ENCODE measurements around the gene GLP2R.
"Not testable (repeated sequence)": the region's sequence is repeated elsewhere in the genome, so short reads cannot be mapped to it uniquely, and the experiment has no call there.

The GLP2R gene

GRCh38 chr17:9783050-9783449 lies 42.7 kb upstream of the GLP2R start:
- Histone ChIP-seq H3K4me2 (ENCODE audit: low read depth, low read length, poor library complexity, severe bottlenecking) (no peak overlapping the region), H3K27me3 (ENCODE audit: low read length) (no peaks in the 10 kb centered on the region), H3K9me3 (ENCODE audit: insufficient read depth, low read length) (no peaks in the 10 kb centered on the region), H3K36me3 (ENCODE audit: low read length) (no peaks in the 10 kb centered on the region), H3K27ac (ENCODE audit: low read depth, low read length) (no peak overlapping the region), H3K79me2 (ENCODE audit: insufficient read depth, low read length) (no peaks in the 10 kb centered on the region), H3K9ac (ENCODE audit: low read length) (no peak overlapping the region), H3K9me2 (replicated peaks; ENCODE audit: insufficient read depth, low read length) (no peaks in the 10 kb centered on the region), H4K20me1 (ENCODE audit: low read depth, low read length) (no peaks in the 10 kb centered on the region), H3F3A (ENCODE audit: insufficient read depth) (no peaks in the 10 kb centered on the region), H2AFZ (ENCODE audit: low read depth, low read length, severe bottlenecking) (no peak overlapping the region), H3K4me3 (ENCODE audit: insufficient read depth, low read length, poor library complexity, severe bottlenecking) (no peak overlapping the region)
- TF ChIP-seq EZH2phosphoT487 (conservative IDR thresholded peaks at IDR 0.05; ENCODE audit: low read length) = no peak

- not testable (repeated sequence) for H3K4me3 ChIP-seq (ENCODE audit: insufficient read depth, low read length, poor library complexity, severe bottlenecking); H3K9me3 ChIP-seq (ENCODE audit: insufficient read depth, low read length); H3K9me2 ChIP-seq (replicated peaks; ENCODE audit: insufficient read depth, low read length); H3K27me3 ChIP-seq (ENCODE audit: low read length); H3K79me2 ChIP-seq (ENCODE audit: insufficient read depth, low read length); H3K4me2 ChIP-seq (ENCODE audit: low read depth, low read length, poor library complexity, severe bottlenecking); H3K27ac ChIP-seq (ENCODE audit: low read depth, low read length); H4K20me1 ChIP-seq (ENCODE audit: low read depth, low read length); H3K9ac ChIP-seq (ENCODE audit: low read length); H3K36me3 ChIP-seq (ENCODE audit: low read length); H3F3A ChIP-seq (ENCODE audit: insufficient read depth); H2AFZ ChIP-seq (ENCODE audit: low read depth, low read length, severe bottlenecking)
These were observed 42.3 kb upstream of the GLP2R start for GRCh38 chr17:9783465-9783864.

GRCh38 chr17:9784544-9784943 lies 41.2 kb upstream of the GLP2R start:
- no peaks in the 10 kb centered on the region for H3K9me3 ChIP-seq (ENCODE audit: insufficient read depth, low read length)
- no peak overlapping the region for H3K9ac ChIP-seq (ENCODE audit: low read length)
- no peaks in the 10 kb centered on the region for H3K27me3 ChIP-seq (ENCODE audit: low read length)
- no peaks in the 10 kb centered on the region for H3K9me2 ChIP-seq (replicated peaks; ENCODE audit: insufficient read depth, low read length)
- H3F3A ChIP-seq (ENCODE audit: insufficient read depth) = no peaks in the 10 kb centered on the region
- no peak overlapping the region for H3K4me2 ChIP-seq (ENCODE audit: low read depth, low read length, poor library complexity, severe bottlenecking)
- no peaks in the 10 kb centered on the region for H3K79me2 ChIP-seq (ENCODE audit: insufficient read depth, low read length)
- TF ChIP-seq CTCF (IDR thresholded peaks at IDR 0.05; ENCODE audit: insufficient read depth, low read length, poor library complexity, severe bottlenecking) = no peak
- TF ChIP-seq EZH2phosphoT487 (conservative IDR thresholded peaks at IDR 0.05; ENCODE audit: low read length) = no peak
- no peak overlapping the region for H3K27ac ChIP-seq (ENCODE audit: low read depth, low read length)
- H3K4me3 ChIP-seq (ENCODE audit: insufficient read depth, low read length, poor library complexity, severe bottlenecking) = no peak overlapping the region
- no peaks in the 10 kb centered on the region for H3K36me3 ChIP-seq (ENCODE audit: low read length)
- no peak overlapping the region for H2AFZ ChIP-seq (ENCODE audit: low read depth, low read length, severe bottlenecking)
- H4K20me1 ChIP-seq (ENCODE audit: low read depth, low read length) = no peaks in the 10 kb centered on the region

GRCh38 chr17:9788601-9789000 lies 37.1 kb upstream of the GLP2R start:
- Histone ChIP-seq H3K79me2 (ENCODE audit: insufficient read depth, low read length) (no peaks in the 10 kb centered on the region), H3K9ac (ENCODE audit: low read length) (no peak overlapping the region), H3K4me3 (ENCODE audit: insufficient read depth, low read length, poor library complexity, severe bottlenecking) (no peak overlapping the region), H3K4me2 (ENCODE audit: low read depth, low read length, poor library complexity, severe bottlenecking) (no peak overlapping the region), H3F3A (ENCODE audit: insufficient read depth) (no peaks in the 10 kb centered on the region), H4K20me1 (ENCODE audit: low read depth, low read length) (no peaks in the 10 kb centered on the region), H3K9me2 (replicated peaks; ENCODE audit: insufficient read depth, low read length) (no peaks in the 10 kb centered on the region), H2AFZ (ENCODE audit: low read depth, low read length, severe bottlenecking) (no peak overlapping the region), H3K27me3 (ENCODE audit: low read length) (no peaks in the 10 kb centered on the region), H3K36me3 (ENCODE audit: low read length) (no peaks in the 10 kb centered on the region), H3K9me3 (ENCODE audit: insufficient read depth, low read length) (no peaks in the 10 kb centered on the region), H3K27ac (ENCODE audit: low read depth, low read length) (no peak overlapping the region)
- TF ChIP-seq EZH2phosphoT487 (conservative IDR thresholded peaks at IDR 0.05; ENCODE audit: low read length) = no peak
- TF ChIP-seq CTCF (IDR thresholded peaks at IDR 0.05; ENCODE audit: insufficient read depth, low read length, poor library complexity, severe bottlenecking) = no peak
